ENCODE data around the gene VPS13D.

DNA sequence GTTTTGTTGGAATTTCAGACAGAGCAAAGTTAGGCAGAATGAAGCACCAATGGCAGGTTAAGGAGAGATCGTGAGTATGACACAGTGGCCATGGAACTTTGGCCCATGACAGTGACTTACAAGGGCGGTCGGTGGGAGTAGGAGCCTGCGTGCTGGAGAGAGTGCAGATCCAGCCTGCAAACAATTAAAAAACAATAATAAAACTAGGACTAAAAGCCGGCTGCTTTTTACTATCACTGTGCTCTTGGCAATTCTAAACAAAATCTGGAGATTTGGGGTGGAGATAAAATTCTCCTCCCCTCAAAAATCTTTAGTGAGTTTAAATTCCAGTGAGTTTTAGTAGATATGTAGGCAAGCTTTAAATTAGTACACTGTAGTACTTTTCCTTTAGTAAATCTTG lies 291.3 kb downstream of the VPS13D start:
- TF ChIP-seq, protein P1, sequence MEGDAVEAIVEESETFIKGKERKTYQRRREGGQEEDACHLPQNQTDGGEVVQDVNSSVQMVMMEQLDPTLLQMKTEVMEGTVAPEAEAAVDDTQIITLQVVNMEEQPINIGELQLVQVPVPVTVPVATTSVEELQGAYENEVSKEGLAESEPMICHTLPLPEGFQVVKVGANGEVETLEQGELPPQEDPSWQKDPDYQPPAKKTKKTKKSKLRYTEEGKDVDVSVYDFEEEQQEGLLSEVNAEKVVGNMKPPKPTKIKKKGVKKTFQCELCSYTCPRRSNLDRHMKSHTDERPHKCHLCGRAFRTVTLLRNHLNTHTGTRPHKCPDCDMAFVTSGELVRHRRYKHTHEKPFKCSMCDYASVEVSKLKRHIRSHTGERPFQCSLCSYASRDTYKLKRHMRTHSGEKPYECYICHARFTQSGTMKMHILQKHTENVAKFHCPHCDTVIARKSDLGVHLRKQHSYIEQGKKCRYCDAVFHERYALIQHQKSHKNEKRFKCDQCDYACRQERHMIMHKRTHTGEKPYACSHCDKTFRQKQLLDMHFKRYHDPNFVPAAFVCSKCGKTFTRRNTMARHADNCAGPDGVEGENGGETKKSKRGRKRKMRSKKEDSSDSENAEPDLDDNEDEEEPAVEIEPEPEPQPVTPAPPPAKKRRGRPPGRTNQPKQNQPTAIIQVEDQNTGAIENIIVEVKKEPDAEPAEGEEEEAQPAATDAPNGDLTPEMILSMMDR (IDR thresholded peaks at IDR 0.05; ENCODE audit: low read depth, low read length, missing input control) = no peak
- TF ChIP-seq HNF4A (conservative IDR thresholded peaks at IDR 0.05) = no peak
- TF ChIP-seq, protein P2, sequence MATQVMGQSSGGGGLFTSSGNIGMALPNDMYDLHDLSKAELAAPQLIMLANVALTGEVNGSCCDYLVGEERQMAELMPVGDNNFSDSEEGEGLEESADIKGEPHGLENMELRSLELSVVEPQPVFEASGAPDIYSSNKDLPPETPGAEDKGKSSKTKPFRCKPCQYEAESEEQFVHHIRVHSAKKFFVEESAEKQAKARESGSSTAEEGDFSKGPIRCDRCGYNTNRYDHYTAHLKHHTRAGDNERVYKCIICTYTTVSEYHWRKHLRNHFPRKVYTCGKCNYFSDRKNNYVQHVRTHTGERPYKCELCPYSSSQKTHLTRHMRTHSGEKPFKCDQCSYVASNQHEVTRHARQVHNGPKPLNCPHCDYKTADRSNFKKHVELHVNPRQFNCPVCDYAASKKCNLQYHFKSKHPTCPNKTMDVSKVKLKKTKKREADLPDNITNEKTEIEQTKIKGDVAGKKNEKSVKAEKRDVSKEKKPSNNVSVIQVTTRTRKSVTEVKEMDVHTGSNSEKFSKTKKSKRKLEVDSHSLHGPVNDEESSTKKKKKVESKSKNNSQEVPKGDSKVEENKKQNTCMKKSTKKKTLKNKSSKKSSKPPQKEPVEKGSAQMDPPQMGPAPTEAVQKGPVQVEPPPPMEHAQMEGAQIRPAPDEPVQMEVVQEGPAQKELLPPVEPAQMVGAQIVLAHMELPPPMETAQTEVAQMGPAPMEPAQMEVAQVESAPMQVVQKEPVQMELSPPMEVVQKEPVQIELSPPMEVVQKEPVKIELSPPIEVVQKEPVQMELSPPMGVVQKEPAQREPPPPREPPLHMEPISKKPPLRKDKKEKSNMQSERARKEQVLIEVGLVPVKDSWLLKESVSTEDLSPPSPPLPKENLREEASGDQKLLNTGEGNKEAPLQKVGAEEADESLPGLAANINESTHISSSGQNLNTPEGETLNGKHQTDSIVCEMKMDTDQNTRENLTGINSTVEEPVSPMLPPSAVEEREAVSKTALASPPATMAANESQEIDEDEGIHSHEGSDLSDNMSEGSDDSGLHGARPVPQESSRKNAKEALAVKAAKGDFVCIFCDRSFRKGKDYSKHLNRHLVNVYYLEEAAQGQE (IDR thresholded peaks at IDR 0.05) = no peak
- no peak for TF ChIP-seq HNF4G (IDR thresholded peaks at IDR 0.05)
- TF ChIP-seq GABPA (IDR thresholded peaks at IDR 0.05 in 1 of 2, conservative IDR thresholded peaks at IDR 0.05 in 1 of 2) = no peak
- no peak for TF ChIP-seq RAD21 (IDR thresholded peaks at IDR 0.05)
- TF ChIP-seq, protein P3, sequence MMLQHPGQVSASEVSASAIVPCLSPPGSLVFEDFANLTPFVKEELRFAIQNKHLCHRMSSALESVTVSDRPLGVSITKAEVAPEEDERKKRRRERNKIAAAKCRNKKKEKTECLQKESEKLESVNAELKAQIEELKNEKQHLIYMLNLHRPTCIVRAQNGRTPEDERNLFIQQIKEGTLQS (IDR thresholded peaks at IDR 0.05) = no peak
- no peak for TF ChIP-seq EGR1 (IDR thresholded peaks at IDR 0.05; ENCODE audit: low read depth in 2 of 2)
- TF ChIP-seq, protein P4, sequence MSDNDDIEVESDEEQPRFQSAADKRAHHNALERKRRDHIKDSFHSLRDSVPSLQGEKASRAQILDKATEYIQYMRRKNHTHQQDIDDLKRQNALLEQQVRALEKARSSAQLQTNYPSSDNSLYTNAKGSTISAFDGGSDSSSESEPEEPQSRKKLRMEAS (IDR thresholded peaks at IDR 0.05) = no peak
- no peak for TF ChIP-seq JUND (IDR thresholded peaks at IDR 0.05)
- TF ChIP-seq, protein P5, sequence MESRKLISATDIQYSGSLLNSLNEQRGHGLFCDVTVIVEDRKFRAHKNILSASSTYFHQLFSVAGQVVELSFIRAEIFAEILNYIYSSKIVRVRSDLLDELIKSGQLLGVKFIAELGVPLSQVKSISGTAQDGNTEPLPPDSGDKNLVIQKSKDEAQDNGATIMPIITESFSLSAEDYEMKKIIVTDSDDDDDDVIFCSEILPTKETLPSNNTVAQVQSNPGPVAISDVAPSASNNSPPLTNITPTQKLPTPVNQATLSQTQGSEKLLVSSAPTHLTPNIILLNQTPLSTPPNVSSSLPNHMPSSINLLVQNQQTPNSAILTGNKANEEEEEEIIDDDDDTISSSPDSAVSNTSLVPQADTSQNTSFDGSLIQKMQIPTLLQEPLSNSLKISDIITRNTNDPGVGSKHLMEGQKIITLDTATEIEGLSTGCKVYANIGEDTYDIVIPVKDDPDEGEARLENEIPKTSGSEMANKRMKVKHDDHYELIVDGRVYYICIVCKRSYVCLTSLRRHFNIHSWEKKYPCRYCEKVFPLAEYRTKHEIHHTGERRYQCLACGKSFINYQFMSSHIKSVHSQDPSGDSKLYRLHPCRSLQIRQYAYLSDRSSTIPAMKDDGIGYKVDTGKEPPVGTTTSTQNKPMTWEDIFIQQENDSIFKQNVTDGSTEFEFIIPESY (IDR thresholded peaks at IDR 0.05) = no peak
- TF ChIP-seq SP1 (IDR thresholded peaks at IDR 0.05) = no peak

All from liver (tissue), 3 donors.